Ishikawa (cell line): ENCODE data around the gene AGAP1.

ENCODE experiments used
- CEBPB ChIP-seq: IDR thresholded peaks from 2 replicates; pipeline ENCODE4 v1.6.1; 2012
- FOXM1 ChIP-seq: IDR thresholded peaks from 2 replicates; pipeline ENCODE4 v1.6.1; 2012; ENCODE audit warnings: low read depth, borderline replicate concordance
- TEAD4 ChIP-seq: IDR thresholded peaks from 2 replicates; pipeline ENCODE4 v1.6.1; 2012
- TF ChIP-seq, protein P1 (sequence below): IDR thresholded peaks from 2 replicates; pipeline ENCODE4 v1.6.1; 2012

DNA sequence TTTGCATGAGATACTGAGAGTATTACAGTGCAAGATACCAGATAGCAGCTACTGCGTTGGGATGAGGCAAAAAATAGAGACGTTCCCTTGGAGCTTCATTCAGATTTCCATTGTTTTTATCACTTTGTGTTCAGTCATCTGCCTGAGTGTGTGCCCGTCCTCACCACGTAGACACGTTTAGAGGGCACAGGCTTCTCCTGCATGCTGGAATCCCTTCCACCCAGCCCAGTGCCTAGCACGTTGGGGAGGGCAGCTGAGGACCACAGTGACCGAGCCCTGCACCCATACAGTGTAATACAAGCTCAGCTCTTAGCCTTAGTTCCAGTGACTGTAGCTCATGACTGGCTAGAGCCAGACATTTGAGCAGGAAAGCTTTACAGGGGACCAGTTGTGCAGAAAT, 539.6 kb downstream of the AGAP1 start:
- TF ChIP-seq CEBPB: no peak
- no peak for TF ChIP-seq FOXM1
- TF ChIP-seq TEAD4: no peak
- TF ChIP-seq, protein P1, sequence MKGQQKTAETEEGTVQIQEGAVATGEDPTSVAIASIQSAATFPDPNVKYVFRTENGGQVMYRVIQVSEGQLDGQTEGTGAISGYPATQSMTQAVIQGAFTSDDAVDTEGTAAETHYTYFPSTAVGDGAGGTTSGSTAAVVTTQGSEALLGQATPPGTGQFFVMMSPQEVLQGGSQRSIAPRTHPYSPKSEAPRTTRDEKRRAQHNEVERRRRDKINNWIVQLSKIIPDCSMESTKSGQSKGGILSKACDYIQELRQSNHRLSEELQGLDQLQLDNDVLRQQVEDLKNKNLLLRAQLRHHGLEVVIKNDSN: no peak
